ENCODE measurements around the gene SYNCRIP.

- no peak for TF ChIP-seq GATA2 (IDR thresholded peaks at IDR 0.05; ENCODE audit: low read depth, low read length)
- no peak for TF ChIP-seq GATA3 (IDR thresholded peaks at IDR 0.05; ENCODE audit: low read depth, low read length)
Observed at GRCh38 chr6:85565736-85566135, 77.0 kb downstream of the SYNCRIP start.

All from SH-SY5Y (cell line).